Activated CD8-positive, alpha-beta T cell treated with anti-CD3 and anti-CD28 coated beads, Interleukin-2, amount 10 ng/mL, durations not matched to agents 7 days and 5 days (primary cell): ENCODE results near the gene MAST4. TPM values are rescaled to one million over a fixed set of nuclear protein-coding genes. Genes with fewer than 3 reads are reported as not detected.

Source experiments
- ATAC-seq: fragments of 150-1000 bp; cut with Tn5 transposase; one replicate; pipeline ENCODE4 v1.10.0; 2021; ENCODE audit warnings: moderate library complexity
- CTCF ChIA-PET: fragments of 350-600 bp; sonication (Branson Sonifier 250); formaldehyde crosslinking; loops from one replicate; lab custom pipeline; 2021; ENCODE audit warnings: antibody characterized with exemption; lab: Charles Lee
- POLR2A ChIA-PET: fragments of 350-600 bp; sonication (Branson Sonifier 250); formaldehyde crosslinking; loops from one replicate; lab custom pipeline; 2021; ENCODE audit warnings: antibody characterized with exemption; lab: Charles Lee
- DNase-seq: peaks from one replicate; pipeline ENCODE4 v3.0.0-alpha.2; 2020
- H3K27ac Mint-ChIP-seq: one replicate; pipeline ENCODE4 v1.8.0; 2021; ENCODE audit warnings: mild to moderate bottlenecking, mixed read lengths
- H3K27me3 Mint-ChIP-seq: one replicate; pipeline ENCODE4 v1.8.0; 2021; ENCODE audit warnings: low read depth, mixed read lengths
- H3K36me3 Mint-ChIP-seq: one replicate; pipeline ENCODE4 v1.8.0; 2021; ENCODE audit warnings: low read depth, mixed read lengths
- H3K4me1 Mint-ChIP-seq: one replicate; pipeline ENCODE4 v1.8.0; 2021; ENCODE audit warnings: low read depth, mixed read lengths
- H3K4me3 Mint-ChIP-seq: one replicate; pipeline ENCODE4 v1.8.0; 2021; ENCODE audit warnings: mild to moderate bottlenecking, mixed read lengths
- H3K9me3 Mint-ChIP-seq: one replicate; pipeline ENCODE4 v1.8.0; 2022; ENCODE audit warnings: mixed read lengths; ENCODE audit not compliant: insufficient read depth
- total RNA-seq, 2 experiments: library from RNA; stranded (reverse); gene quantifications; one replicate each; pipeline ENCODE4 v1.2.3, GENCODE V29; 2021

MAST4 gene
- total RNA-seq, 2 experiments from 2014 or later: 5.5 to 7.1 TPM

DNA sequence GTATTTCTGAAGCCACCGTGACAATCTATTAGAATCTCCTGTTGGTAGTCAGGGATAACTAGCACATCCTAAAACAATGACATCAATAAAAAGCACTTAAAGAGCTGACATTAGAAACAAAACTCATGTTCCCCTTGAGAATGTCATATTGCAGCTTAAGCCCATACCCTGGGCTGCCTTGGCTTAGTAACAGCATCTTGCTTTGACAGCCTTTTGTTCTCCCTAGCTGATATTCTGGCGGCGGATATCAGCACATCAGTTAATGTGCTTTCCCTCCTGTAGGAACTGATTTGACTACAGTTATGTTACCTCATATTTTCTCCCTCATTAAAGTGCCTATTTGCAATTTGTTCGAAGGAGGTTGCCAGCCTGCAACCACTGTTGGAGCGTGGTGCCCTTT lies 386.3 kb downstream of the MAST4 start:
- POLR2A ChIA-PET: no interaction called here
- CTCF ChIA-PET: no interaction called here

GRCh38 chr5:66985417-66985816 lies 389.2 kb downstream of the MAST4 start:
- DNase-seq (no peak), ATAC-seq (no peak)
- no peaks in the 10 kb centered on the region for H3K36me3 Mint-ChIP-seq
- no peaks in the 10 kb centered on the region for H3K9me3 Mint-ChIP-seq
- peaks cover 22% of the 10 kb centered on the region for H3K27me3 Mint-ChIP-seq
- ChIA-PET CTCF (interaction anchor here (0.9 kb wide), 1 partner anchor 261 kb away, joined by 3 read pairs; no protein-coding TSS in a partner anchor), POLR2A (no interaction called here)
- no peak overlapping the region for H3K4me3 Mint-ChIP-seq
- H3K4me1 Mint-ChIP-seq: peaks cover 4% of the 10 kb centered on the region
- H3K27ac Mint-ChIP-seq: no peak overlapping the region

More for the DNA sequence above, 386.3 kb downstream of the MAST4 start:
- H3K4me3 Mint-ChIP-seq: no peak overlapping the region
- peaks cover 30% of the 10 kb centered on the region for H3K27me3 Mint-ChIP-seq
- DNase-seq (no peak), ATAC-seq (no peak)
- no peaks in the 10 kb centered on the region for H3K9me3 Mint-ChIP-seq
- no peaks in the 10 kb centered on the region for H3K4me1 Mint-ChIP-seq
- no peak overlapping the region for H3K27ac Mint-ChIP-seq
- no peaks in the 10 kb centered on the region for H3K36me3 Mint-ChIP-seq

GRCh38 chr5:66986009-66986408 lies 389.8 kb downstream of the MAST4 start:
- peaks cover 19% of the 10 kb centered on the region for H3K27me3 Mint-ChIP-seq
- CTCF ChIA-PET: interaction anchor here (0.6 to 3.6 kb wide), 7 partner anchors 17 to 680 kb away, joined by 3 to 16 read pairs (median 3); no protein-coding TSS in a partner anchor

DNA sequence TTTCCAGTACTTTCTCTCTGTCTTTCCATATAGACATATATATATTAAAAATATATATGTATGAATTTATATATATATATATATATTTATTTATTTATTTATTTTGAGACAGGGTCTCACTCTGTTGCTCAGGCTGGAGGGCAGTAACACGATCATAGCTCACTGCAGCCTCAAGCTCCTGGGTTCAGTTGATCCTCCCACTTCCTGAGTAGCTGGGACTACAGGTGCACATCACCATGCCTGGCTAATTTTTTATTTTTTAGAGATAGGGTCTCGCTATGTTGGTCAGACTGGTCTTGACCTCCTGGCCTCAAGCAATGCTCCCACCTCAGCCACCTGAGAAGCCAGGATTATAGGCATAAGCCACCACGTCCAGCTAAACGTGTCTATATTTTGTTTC lies 390.3 kb downstream of the MAST4 start:
- H3K4me3 Mint-ChIP-seq: no peak overlapping the region
- H3K27me3 Mint-ChIP-seq: peaks cover 19% of the 10 kb centered on the region
- DNase-seq (no peak), ATAC-seq (no peak)
- no peaks in the 10 kb centered on the region for H3K9me3 Mint-ChIP-seq
- H3K27ac Mint-ChIP-seq: no peak overlapping the region
- H3K36me3 Mint-ChIP-seq: no peaks in the 10 kb centered on the region
- ChIA-PET CTCF (interaction anchor here (0.6 to 3.6 kb wide), 10 partner anchors 8 to 680 kb away, joined by 3 to 16 read pairs (median 4); no protein-coding TSS in a partner anchor), POLR2A (no interaction called here)
- H3K4me1 Mint-ChIP-seq: peaks cover 4% of the 10 kb centered on the region

More at GRCh38 chr5:66986009-66986408, 389.8 kb downstream of the MAST4 start:
- no peaks in the 10 kb centered on the region for H3K36me3 Mint-ChIP-seq
- H3K4me1 Mint-ChIP-seq: peaks cover 4% of the 10 kb centered on the region
- H3K9me3 Mint-ChIP-seq: no peaks in the 10 kb centered on the region
- DNase-seq (no peak), ATAC-seq (no peak)
- POLR2A ChIA-PET: no interaction called here
- no peak overlapping the region for H3K4me3 Mint-ChIP-seq
- no peak overlapping the region for H3K27ac Mint-ChIP-seq

GRCh38 chr5:66987126-66987525 lies 390.9 kb downstream of the MAST4 start:
- CTCF ChIA-PET: interaction anchor here (0.8 to 3.6 kb wide), 12 partner anchors 9 to 681 kb away, joined by 3 to 16 read pairs (median 6); no protein-coding TSS in a partner anchor
- POLR2A ChIA-PET: no interaction called here
- no peak for ATAC-seq

GRCh38 chr5:66987540-66987939 lies 391.3 kb downstream of the MAST4 start:
- DNase-seq (no peak), ATAC-seq (no peak)
- Mint-ChIP-seq H3K36me3 (no peaks in the 10 kb centered on the region), H3K9me3 (no peaks in the 10 kb centered on the region), H3K27me3 (peaks cover 19% of the 10 kb centered on the region), H3K27ac (no peak overlapping the region), H3K4me1 (peaks cover 4% of the 10 kb centered on the region), H3K4me3 (no peak overlapping the region)
- CTCF ChIA-PET: interaction anchor here (0.8 to 3.6 kb wide), 15 partner anchors 9 to 681 kb away, joined by 3 to 16 read pairs (median 6); no protein-coding TSS in a partner anchor
- POLR2A ChIA-PET: no interaction called here

More at GRCh38 chr5:66987126-66987525, 390.9 kb downstream of the MAST4 start:
- Mint-ChIP-seq H3K36me3 (no peaks in the 10 kb centered on the region), H3K4me3 (no peak overlapping the region), H3K27ac (no peak overlapping the region), H3K27me3 (peaks cover 19% of the 10 kb centered on the region), H3K9me3 (no peaks in the 10 kb centered on the region), H3K4me1 (peaks cover 4% of the 10 kb centered on the region)
- no peak for DNase-seq

GRCh38 chr5:66987949-66988838 lies 392.0 kb downstream of the MAST4 start:
- ChIA-PET POLR2A (interaction anchor here (1.2 kb wide), 1 partner anchor 46 kb away, joined by 3 read pairs; no protein-coding TSS in a partner anchor), CTCF (interaction anchor here (0.8 to 3.6 kb wide), 17 partner anchors 10 to 682 kb away, joined by 3 to 16 read pairs (median 5); no protein-coding TSS in a partner anchor)
- H3K27ac Mint-ChIP-seq: no peak overlapping the region

DNA sequence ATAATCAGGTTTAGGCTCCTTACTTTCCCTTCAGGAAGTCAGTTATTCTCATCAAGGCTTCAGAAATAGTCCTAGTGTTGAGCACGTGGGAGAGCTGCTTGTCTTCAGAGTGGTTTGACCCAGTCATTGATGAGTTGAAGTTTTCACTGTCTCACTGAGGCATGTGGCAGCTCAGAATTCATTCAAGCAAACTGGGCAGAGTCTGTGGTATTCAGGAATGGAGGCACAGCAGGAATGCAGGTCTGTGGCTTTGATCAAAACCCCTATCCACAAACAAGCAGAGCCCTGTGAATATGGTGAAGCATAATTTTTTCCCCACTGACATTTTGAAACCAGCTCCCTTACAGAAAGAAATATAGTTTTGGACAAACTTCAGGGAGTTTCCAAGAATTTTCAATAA lies 393.1 kb downstream of the MAST4 start:
- H3K27me3 Mint-ChIP-seq: peaks cover 10% of the 10 kb centered on the region
- no peak overlapping the region for H3K27ac Mint-ChIP-seq
- no peak for ATAC-seq
- CTCF ChIA-PET: interaction anchor here (1.2 to 3.6 kb wide), 6 partner anchors 16 to 220 kb away, joined by 3 to 16 read pairs (median 4); no protein-coding TSS in a partner anchor
- peaks cover 11% of the 10 kb centered on the region for H3K4me1 Mint-ChIP-seq
- no peaks in the 10 kb centered on the region for H3K9me3 Mint-ChIP-seq
- POLR2A ChIA-PET: interaction anchor here (1.2 kb wide), 1 partner anchor 47 kb away, joined by 3 read pairs; no protein-coding TSS in a partner anchor
- H3K36me3 Mint-ChIP-seq: no peaks in the 10 kb centered on the region
- H3K4me3 Mint-ChIP-seq: no peak overlapping the region
- DNase-seq: no peak

More at GRCh38 chr5:66987949-66988838, 392.0 kb downstream of the MAST4 start:
- H3K4me1 Mint-ChIP-seq: peaks cover 5% of the 10 kb centered on the region
- H3K27me3 Mint-ChIP-seq: peaks cover 16% of the 10 kb centered on the region
- no peaks in the 10 kb centered on the region for H3K36me3 Mint-ChIP-seq
- ATAC-seq (no peak), DNase-seq (no peak)
- H3K9me3 Mint-ChIP-seq: no peaks in the 10 kb centered on the region
- H3K4me3 Mint-ChIP-seq: no peak overlapping the region

DNA sequence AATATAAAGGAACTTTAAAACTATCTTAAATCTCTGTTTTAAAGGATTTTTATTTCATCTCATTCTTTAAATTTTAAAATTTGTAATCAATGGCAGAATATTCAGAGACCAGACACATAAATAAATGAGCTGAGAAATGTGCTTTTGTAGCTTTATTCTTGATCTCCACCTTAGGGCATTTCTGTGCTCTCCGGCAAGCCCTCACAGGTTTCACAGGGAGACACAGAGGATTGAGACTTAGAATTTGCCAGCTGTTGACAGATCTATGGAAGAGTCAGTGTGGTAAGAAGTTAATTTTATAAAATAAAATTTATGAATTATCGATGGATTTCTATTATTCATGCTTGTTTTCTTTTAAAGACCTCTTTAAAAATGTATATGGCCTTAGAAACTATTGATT lies 393.6 kb downstream of the MAST4 start:
- ATAC-seq (no peak), DNase-seq (no peak)
- Mint-ChIP-seq H3K27ac (no peak overlapping the region), H3K36me3 (no peaks in the 10 kb centered on the region), H3K27me3 (peaks cover 6% of the 10 kb centered on the region), H3K4me3 (no peak overlapping the region), H3K4me1 (peaks cover 12% of the 10 kb centered on the region), H3K9me3 (no peaks in the 10 kb centered on the region)
- ChIA-PET POLR2A (no interaction called here), CTCF (interaction anchor here (0.7 to 3.6 kb wide), 6 partner anchors 15 to 220 kb away, joined by 3 to 16 read pairs (median 4); no protein-coding TSS in a partner anchor)

- Mint-ChIP-seq H3K27me3 (peaks cover 3% of the 10 kb centered on the region), H3K4me1 (peaks cover 12% of the 10 kb centered on the region), H3K9me3 (no peaks in the 10 kb centered on the region), H3K4me3 (no peak overlapping the region), H3K36me3 (no peaks in the 10 kb centered on the region), H3K27ac (no peak overlapping the region)
- DNase-seq: no peak
- ChIA-PET CTCF (interaction anchor here (1.0 kb wide), 1 partner anchor 173 kb away, joined by 3 read pairs; no protein-coding TSS in a partner anchor), POLR2A (interaction anchor here (0.6 kb wide), 1 partner anchor 101 kb away, joined by 3 read pairs; no protein-coding TSS in a partner anchor)
- no peak for ATAC-seq
These were observed 395.6 kb downstream of the MAST4 start for GRCh38 chr5:66991746-66992145.

DNA sequence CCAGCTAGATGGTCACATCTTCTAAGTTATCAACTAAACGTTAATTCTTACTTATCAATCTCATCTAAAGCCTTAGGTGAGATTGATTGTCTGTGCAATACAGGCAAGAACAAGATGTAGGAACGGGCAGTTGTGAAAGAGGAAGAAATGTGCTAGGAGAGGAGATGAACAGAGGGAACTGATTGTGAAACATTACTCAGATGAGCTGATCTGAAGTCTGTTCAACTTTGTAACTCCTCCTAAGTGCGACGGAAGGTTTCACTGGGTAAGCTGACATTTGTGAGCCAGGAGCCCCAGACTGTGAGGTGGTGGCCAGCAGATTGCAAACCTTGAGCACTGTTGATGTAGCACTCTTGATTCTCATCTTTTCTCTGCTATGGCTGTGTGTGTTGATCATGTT lies 396.4 kb downstream of the MAST4 start:
- Mint-ChIP-seq H3K36me3 (no peaks in the 10 kb centered on the region), H3K4me1 (peaks cover 12% of the 10 kb centered on the region), H3K27ac (no peak overlapping the region), H3K4me3 (no peak overlapping the region), H3K9me3 (no peaks in the 10 kb centered on the region), H3K27me3 (peaks cover 3% of the 10 kb centered on the region)
- CTCF ChIA-PET: interaction anchor here (1.0 kb wide), 1 partner anchor 173 kb away, joined by 3 read pairs; no protein-coding TSS in a partner anchor
- POLR2A ChIA-PET: no interaction called here
- DNase-seq (no peak), ATAC-seq (no peak)
